Peyer's patch (tissue), 4 donors: ENCODE data around the gene SLC39A11. TPM values are rescaled to one million over a fixed set of nuclear protein-coding genes. Genes with fewer than 3 reads are reported as not detected.
"Not testable (repeated sequence)": the region's sequence is repeated elsewhere in the genome, so short reads cannot be mapped to it uniquely, and the experiment has no call there.

Experiments used
- DNase-seq, 3 donors: peaks; one replicate each; pipeline ENCODE4 v3.0.0-alpha.2; 2017 to 2019
- H3K27ac ChIP-seq, 4 donors: fragments of 200-600 bp; sonication (generic); one replicate each; pipeline ENCODE4 v1.5.1; 2016 to 2019
- H3K27me3 ChIP-seq, 2 donors: fragments of 200-600 bp; sonication (generic); one replicate each; pipeline ENCODE4 v1.5.1; 2019
- H3K36me3 ChIP-seq, 3 donors: fragments of 200-600 bp; sonication (generic); one replicate each; pipeline ENCODE4 v1.5.1; 2016 to 2019
- H3K4me1 ChIP-seq, 4 donors: fragments of 200-600 bp; sonication (generic); one replicate each; pipeline ENCODE4 v1.5.1; 2016 to 2019
- H3K4me3 ChIP-seq, 4 donors: fragments of 200-600 bp; sonication (generic); 1 replicate in 3 of 4; 2 replicates in 1 of 4; pipeline ENCODE4 v1.5.1; 2016 to 2019; ENCODE audit warnings: mild to moderate bottlenecking in 1 of 4
- H3K9me3 ChIP-seq, 4 donors: fragments of 200-600 bp; sonication (generic); one replicate each; pipeline ENCODE4 v1.5.1; 2016 to 2019; ENCODE audit warnings: mild to moderate bottlenecking in 1 of 4
- CTCF ChIP-seq, 6 experiments: fragments of 450-650 bp in 4 of 6; fragments of 200-600 bp in 2 of 6; sonication (generic) in 1 of 6; IDR thresholded peaks; one replicate each; pipeline ENCODE4 v1.5.1; 2017 to 2019; ENCODE audit warnings: antibody characterized with exemption in 6 of 6, mild to moderate bottlenecking in 3 of 6, moderate library complexity in 1 of 6
- POLR2A ChIP-seq, 2 donors: fragments of 450-650 bp; IDR thresholded peaks; one replicate each; pipeline ENCODE4 v1.5.1; 2017; ENCODE audit warnings: antibody characterized with exemption in 2 of 2, mild to moderate bottlenecking in 2 of 2, moderate library complexity in 2 of 2
- total RNA-seq, 4 donors: library from RNA; depleted of rRNA; stranded (reverse); fragments of >200 nt; gene quantifications; one replicate each; pipeline ENCODE4 v1.1.0, GENCODE V29; 2016

The SLC39A11 gene
- total RNA-seq, 4 donors from 2014 or later, result 39.9 to 91.6 (median 45.7) TPM

- Histone ChIP-seq H3K4me1 (no peaks in the 10 kb centered on the region), H3K27ac (no peak overlapping the region), H3K27me3 (peaks cover 0 to 5% of the 10 kb centered on the region in 2 donors), H3K9me3 (no peaks in the 10 kb centered on the region), H3K36me3 (no peaks in the 10 kb centered on the region), H3K4me3 (no peak overlapping the region)
- no peak for DNase-seq
- TF ChIP-seq CTCF (IDR thresholded peaks at IDR 0.05) (no peak), POLR2A (IDR thresholded peaks at IDR 0.05) (no peak)
These were observed 43.3 kb upstream of the SLC39A11 start for GRCh38 chr17:73135766-73136165.

GRCh38 chr17:73133911-73134649 lies 41.6 kb upstream of the SLC39A11 start:
- no peaks in the 10 kb centered on the region for H3K36me3 ChIP-seq
- no peaks in the 10 kb centered on the region for H3K27me3 ChIP-seq
- no peak for TF ChIP-seq POLR2A (IDR thresholded peaks at IDR 0.05)
- no peak for TF ChIP-seq CTCF (IDR thresholded peaks at IDR 0.05)
- H3K4me3 ChIP-seq, result no peak overlapping the region
- DNase-seq, result no peak
- no peaks in the 10 kb centered on the region for H3K9me3 ChIP-seq
- H3K27ac ChIP-seq, result no peak overlapping the region
- H3K4me1 ChIP-seq, result no peaks in the 10 kb centered on the region

- Histone ChIP-seq H3K36me3 (no peaks in the 10 kb centered on the region), H3K4me1 (no peaks in the 10 kb centered on the region), H3K27ac (no peak overlapping the region), H3K27me3 (no peaks in the 10 kb centered on the region), H3K4me3 (no peak overlapping the region), H3K9me3 (no peaks in the 10 kb centered on the region)
- no peak for DNase-seq
- no peak for TF ChIP-seq POLR2A (IDR thresholded peaks at IDR 0.05)
- TF ChIP-seq CTCF (IDR thresholded peaks at IDR 0.05), result no peak
These were observed 39.6 kb upstream of the SLC39A11 start for GRCh38 chr17:73132085-73132492.

GRCh38 chr17:73131439-73131838 lies 39.0 kb upstream of the SLC39A11 start:
- not testable (repeated sequence) for H3K27me3 ChIP-seq, H3K27ac ChIP-seq, DNase-seq, H3K4me3 ChIP-seq, H3K4me1 ChIP-seq, H3K9me3 ChIP-seq, H3K36me3 ChIP-seq

GRCh38 chr17:73130977-73131376 lies 38.5 kb upstream of the SLC39A11 start:
- no peaks in the 10 kb centered on the region for H3K36me3 ChIP-seq
- no peaks in the 10 kb centered on the region for H3K9me3 ChIP-seq
- no peak overlapping the region for H3K4me3 ChIP-seq
- H3K27me3 ChIP-seq, result no peaks in the 10 kb centered on the region
- H3K27ac ChIP-seq, result no peak overlapping the region
- DNase-seq, result no peak
- no peak for TF ChIP-seq CTCF (IDR thresholded peaks at IDR 0.05)
- no peak for TF ChIP-seq POLR2A (IDR thresholded peaks at IDR 0.05)
- H3K4me1 ChIP-seq, result no peaks in the 10 kb centered on the region

- no peak for TF ChIP-seq CTCF (IDR thresholded peaks at IDR 0.05)
- no peak for TF ChIP-seq POLR2A (IDR thresholded peaks at IDR 0.05)
These were observed 36.0 kb upstream of the SLC39A11 start for GRCh38 chr17:73128496-73128895.

More at GRCh38 chr17:73128496-73128895, 36.0 kb upstream of the SLC39A11 start:
- Histone ChIP-seq H3K36me3 (no peaks in the 10 kb centered on the region), H3K27ac (no peak overlapping the region), H3K4me1 (no peaks in the 10 kb centered on the region), H3K27me3 (no peaks in the 10 kb centered on the region), H3K9me3 (no peaks in the 10 kb centered on the region), H3K4me3 (no peak overlapping the region)
- no peak for DNase-seq
